Measurements from ENCODE around the gene WFS1. TPM values are rescaled to one million over a fixed set of nuclear protein-coding genes. Genes with fewer than 3 reads are reported as not detected.

Gene WFS1
- total and polyA plus RNA-seq, 2 donors (not counting 3 experiments of a cell fraction or from before 2014, with no cell fraction given): 48.2 to 70.0 TPM

- ChIA-PET POLR2A (interaction anchor here (1.2 kb wide), 1 partner anchor 9 kb away, joined by 6 read pairs; no protein-coding TSS in a partner anchor), CTCF (interaction anchor here (0.9 to 15.3 kb wide), 4 partner anchors 9 to 60 kb away, joined by 3 to 623 read pairs (median 13); no protein-coding TSS in a partner anchor)
- Histone ChIP-seq H3K79me2 (ENCODE audit: control insufficient read depth, insufficient read depth, low read length) (no peaks in the 10 kb centered on the region), H3K36me3 (ENCODE audit: control insufficient read depth in 2 of 2, extremely low read depth in 1 of 2, insufficient read depth in 2 of 2, low read length in 2 of 2) (no peaks in the 10 kb centered on the region), H3K9me1 (replicated peaks; ENCODE audit: control insufficient read depth, extremely low read depth, insufficient read depth, low read length) (no peaks in the 10 kb centered on the region), H3K4me3 (replicated peaks in 1 of 3; ENCODE audit: insufficient read depth in 1 of 3, low read depth in 1 of 3, low read length in 3 of 3) (no peak overlapping the region), H3K4me1 (ENCODE audit: control insufficient read depth, extremely low read depth, insufficient read depth, low read length) (peaks cover 15% of the 10 kb centered on the region), H3K27me3 (ENCODE audit: control insufficient read depth in 2 of 2, insufficient read depth in 2 of 2, low read length in 2 of 2) (peaks cover 11 to 13% of the 10 kb centered on the region in 2 experiments), H3K27ac (ENCODE audit: insufficient read depth, low read depth, low read length) (no peak overlapping the region), H3K4me2 (ENCODE audit: insufficient read depth, low read length) (peak overlapping the region; percentile 50), H3K9me3 (replicated peaks; ENCODE audit: control insufficient read depth, insufficient read depth, low read length) (no peaks in the 10 kb centered on the region), H4K20me1 (replicated peaks; ENCODE audit: control insufficient read depth, extremely low read depth, insufficient read depth, low read length) (no peaks in the 10 kb centered on the region), H2AFZ (ENCODE audit: low read depth, low read length) (peak overlapping the region; percentile 87), H3K9ac (replicated peaks; ENCODE audit: extremely low read depth, insufficient read depth, low read length) (no peak overlapping the region)
- no peak for TF ChIP-seq MYC (IDR thresholded peaks at IDR 0.05; ENCODE audit: low read depth, low read length)
- TF ChIP-seq POLR2A (IDR thresholded peaks at IDR 0.05; ENCODE audit: low read depth, low read length): no peak
- FAIRE-seq (no peak), DNase-seq (ENCODE audit: low read depth, low spot score) (no peak)
- dilution Hi-C loops (cut with MboI; ENCODE audit: extremely low pct_ligation_motif_present, low sequenced_read_pairs) (no loop called here), intact Hi-C loops (cut with micrococcal nuclease) (loop anchor here (1.0 kb wide), 1 partner anchor 9 kb away; no protein-coding TSS in a partner anchor)
- no TSS peak for BruUV-seq (replicated peaks)
Measured at GRCh38 chr4:6268650-6269615, 717 bp upstream of the WFS1 start.

GRCh38 chr4:6270636-6271121, 1.0 kb downstream of the WFS1 start:
- Histone ChIP-seq H2AFZ (ENCODE audit: low read depth, low read length) (no peak overlapping the region), H3K9me3 (replicated peaks; ENCODE audit: control insufficient read depth, insufficient read depth, low read length) (no peaks in the 10 kb centered on the region), H3K27me3 (ENCODE audit: control insufficient read depth in 2 of 2, insufficient read depth in 2 of 2, low read length in 2 of 2) (peaks cover 10 to 11% of the 10 kb centered on the region in 2 experiments), H3K4me2 (ENCODE audit: insufficient read depth, low read length) (peak overlapping the region; percentile 9), H3K9ac (replicated peaks; ENCODE audit: extremely low read depth, insufficient read depth, low read length) (peak overlapping the region; percentile 79), H3K27ac (ENCODE audit: insufficient read depth, low read depth, low read length) (no peak overlapping the region), H3K4me3 (replicated peaks in 1 of 3; ENCODE audit: insufficient read depth in 1 of 3, low read depth in 1 of 3, low read length in 3 of 3) (peak overlapping the region in 2 of 3 experiments; percentile 29 to 61), H3K4me1 (ENCODE audit: control insufficient read depth, extremely low read depth, insufficient read depth, low read length) (peaks cover 15% of the 10 kb centered on the region), H3K36me3 (ENCODE audit: control insufficient read depth in 2 of 2, extremely low read depth in 1 of 2, insufficient read depth in 2 of 2, low read length in 2 of 2) (peaks cover 0 to 3% of the 10 kb centered on the region in 2 experiments), H3K79me2 (ENCODE audit: control insufficient read depth, insufficient read depth, low read length) (no peaks in the 10 kb centered on the region), H4K20me1 (replicated peaks; ENCODE audit: control insufficient read depth, extremely low read depth, insufficient read depth, low read length) (no peaks in the 10 kb centered on the region), H3K9me1 (replicated peaks; ENCODE audit: control insufficient read depth, extremely low read depth, insufficient read depth, low read length) (no peaks in the 10 kb centered on the region)
- ChIA-PET POLR2A (interaction anchor here (0.6 kb wide), 1 partner anchor 46 kb away, joined by 5 read pairs; no protein-coding TSS in a partner anchor), CTCF (interaction anchor here (1.1 to 15.3 kb wide), 3 partner anchors 18 to 58 kb away, joined by 3 to 623 read pairs (median 11); no protein-coding TSS in a partner anchor)
- intact Hi-C loops (cut with micrococcal nuclease) (loop anchor here (10.0 kb wide), 1 partner anchor 1236 kb away; no protein-coding TSS in a partner anchor), dilution Hi-C loops (cut with MboI; ENCODE audit: extremely low pct_ligation_motif_present, low sequenced_read_pairs) (no loop called here)
- TSS peak; percentile 28 for BruUV-seq (replicated peaks)
- TF ChIP-seq JUN (IDR thresholded peaks at IDR 0.05; ENCODE audit: borderline replicate concordance, insufficient read depth, insufficient read length, low read depth): no peak
- DNase-seq (ENCODE audit: low read depth, low spot score) (peak; percentile 14), FAIRE-seq (peak; percentile 70)
